HepG2 (cell line): ENCODE results near the gene C11orf91. TPM values are rescaled to one million over a fixed set of nuclear protein-coding genes. Genes with fewer than 3 reads are reported as not detected.
A peak's percentile ranks its signal among the peaks of the same experiment; 100 is the strongest.

Experiments
- ADNP ChIP-seq: sonication (generic); formaldehyde crosslinking; IDR thresholded peaks from 2 replicates; pipeline ENCODE4 v1.4.0; 2020; ENCODE audit warnings: missing genetic modification reagents
- BCL6 ChIP-seq: IDR thresholded peaks from 2 replicates; pipeline ENCODE4 v1.6.1; 2016; ENCODE audit warnings: missing genetic modification reagents, missing compliant biosample characterization
- CENPT ChIP-seq: sonication (generic); formaldehyde crosslinking; IDR thresholded peaks from 2 replicates; pipeline ENCODE4 v1.8.0; 2022; ENCODE audit warnings: low read depth, mild to moderate bottlenecking, moderate library complexity, missing genetic modification reagents
- FOXA1 ChIP-seq, 2 experiments: fragments of 450-650 bp in 1 of 2; sonication (generic) in 1 of 2; formaldehyde crosslinking in 1 of 2; IDR thresholded peaks; 2 replicates each; pipeline versions ENCODE4 v1.4.0 to v1.6.1; 2016 to 2020; ENCODE audit warnings: missing genetic modification reagents in 1 of 2
- JDP2 ChIP-seq: sonication (generic); formaldehyde crosslinking; IDR thresholded peaks from 2 replicates; pipeline ENCODE4 v1.8.1; 2022; ENCODE audit warnings: missing genetic modification reagents, borderline replicate concordance
- KDM5B ChIP-seq: sonication (generic); formaldehyde crosslinking; IDR thresholded peaks from 2 replicates; pipeline ENCODE4 v1.4.0; 2020; ENCODE audit warnings: missing genetic modification reagents, mild to moderate bottlenecking, borderline replicate concordance
- MAFF ChIP-seq: IDR thresholded peaks from 2 replicates; pipeline ENCODE4 v1.6.1; 2011; ENCODE audit warnings: low read depth, low read length, improper control_type of control experiment
- PAF1 ChIP-seq: IDR thresholded peaks from 2 replicates; pipeline ENCODE4 v1.6.1; 2016; ENCODE audit warnings: missing genetic modification reagents, missing compliant biosample characterization
- PHF21A ChIP-seq: sonication (generic); formaldehyde crosslinking; IDR thresholded peaks from 2 replicates; pipeline ENCODE4 v1.5.0; 2020; ENCODE audit warnings: mild to moderate bottlenecking, missing genetic modification reagents
- RBM39 ChIP-seq: fragments of 200-400 bp; formaldehyde crosslinking; IDR thresholded peaks from one replicate; pipeline ENCODE4 v1.6.1; 2018; ENCODE audit warnings: antibody characterized with exemption, mild to moderate bottlenecking, low read depth, low read length; ENCODE audit not compliant: poor library complexity, severe bottlenecking
- SALL2 ChIP-seq: sonication (generic); formaldehyde crosslinking; IDR thresholded peaks from 2 replicates; pipeline ENCODE4 v1.8.1; 2023; ENCODE audit warnings: mild to moderate bottlenecking, missing genetic modification reagents, inconsistent platforms
- TEAD3 ChIP-seq: optimal IDR thresholded peaks from 2 replicates; pipeline ENCODE3; 2016; ENCODE audit warnings: borderline replicate concordance
- ZC3H13 ChIP-seq: sonication (generic); formaldehyde crosslinking; IDR thresholded peaks from 2 replicates; pipeline ENCODE4 v1.8.1; 2023; ENCODE audit warnings: mild to moderate bottlenecking, missing genetic modification reagents, moderate library complexity
- ZNF282 ChIP-seq: fragments of 450-650 bp; IDR thresholded peaks from 2 replicates; pipeline ENCODE4 v1.6.1; 2018; ENCODE audit not compliant: partially characterized antibody
- ZNF350 ChIP-seq: sonication (generic); formaldehyde crosslinking; IDR thresholded peaks from 2 replicates; pipeline ENCODE4 v1.4.0; 2020; ENCODE audit warnings: mild to moderate bottlenecking, low read depth, missing genetic modification reagents, borderline replicate concordance
- ZNF543 ChIP-seq: sonication (generic); formaldehyde crosslinking; IDR thresholded peaks from 2 replicates; pipeline ENCODE4 v1.4.0; 2020; ENCODE audit warnings: mild to moderate bottlenecking, missing genetic modification reagents
- ZNF713 ChIP-seq: sonication (generic); formaldehyde crosslinking; IDR thresholded peaks from 2 replicates; pipeline ENCODE4 v1.4.0; 2020; ENCODE audit warnings: mild to moderate bottlenecking, missing genetic modification reagents
- ZSCAN22 ChIP-seq: sonication (generic); formaldehyde crosslinking; IDR thresholded peaks from 2 replicates; pipeline ENCODE4 v1.4.0; 2020; ENCODE audit warnings: mild to moderate bottlenecking, missing genetic modification reagents
- polyA plus RNA-seq, 8 experiments: library from polyadenylated mRNA; depleted of rRNA in 3 of 8; stranded (reverse) in 7 of 8; unstranded in 1 of 8; fragments of >200 nt; fragmentation: Illumina TruSeq in 4 of 8; extraction: Trizol in 4 of 8; gene quantifications; 2 replicates each; pipeline versions ENCODE4 v1.2.1 to v1.2.3, GENCODE V29; 2011 to 2016; ENCODE audit warnings: low read depth in 4 of 8, missing spikeins in 1 of 8, mixed read lengths in 1 of 8; ENCODE audit not compliant: insufficient read depth in 1 of 8
- total RNA-seq, 5 experiments: library from RNA; depleted of rRNA; stranded (reverse); fragments of >200 nt; fragmentation: Illumina TruSeq; extraction: Trizol; gene quantifications; 2 replicates each; pipeline ENCODE4 v1.2.3, GENCODE V29; 2016; ENCODE audit warnings: low read depth in 1 of 5
- TF ChIP-seq, protein P1 (sequence below): sonication (generic); formaldehyde crosslinking; IDR thresholded peaks from 2 replicates; pipeline ENCODE4 v1.4.0; 2020; ENCODE audit warnings: missing genetic modification reagents
- TF ChIP-seq, protein P2 (sequence below): sonication (generic); formaldehyde crosslinking; IDR thresholded peaks from 2 replicates; pipeline ENCODE4 v1.5.0; 2020; ENCODE audit warnings: missing genetic modification reagents
- TF ChIP-seq, protein P3 (sequence below): sonication (generic); formaldehyde crosslinking; IDR thresholded peaks from 2 replicates; pipeline ENCODE4 v1.9.0; 2022; ENCODE audit warnings: missing genetic modification reagents, mild to moderate bottlenecking, borderline replicate concordance
- TF ChIP-seq, protein P4 (sequence below): sonication (generic); formaldehyde crosslinking; IDR thresholded peaks from 2 replicates; pipeline ENCODE4 v1.8.0; 2022; ENCODE audit warnings: mild to moderate bottlenecking, missing genetic modification reagents; ENCODE audit not compliant: insufficient replicate concordance

Gene C11orf91
- total and polyA plus RNA-seq, 2 of the 13 experiments (the other 11 are each of a cell fraction or from before 2014, with no cell fraction given): 0.35 TPM; not detected in 1

DNA sequence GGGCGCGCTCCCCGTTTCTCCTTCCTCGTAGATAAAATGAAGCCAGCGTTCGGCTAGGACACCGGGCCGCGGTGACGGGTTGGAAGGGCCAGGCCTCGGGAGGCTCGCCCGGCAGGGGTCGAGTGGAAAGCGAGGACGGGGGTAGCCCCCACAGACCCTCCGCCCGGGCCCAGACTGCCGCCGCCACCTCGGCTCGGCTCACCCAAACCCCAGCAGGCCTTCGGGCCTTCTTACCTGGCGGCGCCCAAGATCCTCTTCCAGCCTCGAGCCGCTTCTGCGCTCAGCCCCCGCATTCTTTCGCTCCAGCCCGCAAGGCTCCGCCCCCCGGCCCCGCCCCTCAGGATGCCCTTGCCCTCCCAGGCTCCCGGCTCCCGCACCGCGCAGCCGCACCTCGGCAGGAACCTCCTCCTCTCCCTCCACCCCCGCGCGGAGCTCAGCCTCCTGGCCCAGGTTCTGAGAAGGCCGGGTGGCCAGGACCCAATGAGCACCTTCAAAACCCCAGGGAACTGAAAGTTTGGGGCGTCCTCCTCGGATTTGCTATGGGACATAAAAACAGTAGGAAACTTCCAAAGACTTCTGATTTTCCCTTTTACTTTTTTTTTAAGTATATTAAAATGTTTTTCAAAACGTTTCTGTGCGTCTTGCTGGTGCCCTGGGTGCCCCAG is 35.7 kb upstream of the C11orf91 start, which contains the start of gene CD59 (continued):
- TF ChIP-seq PHF21A (CRISPR knock-in tag): peak; percentile 58; the same call in 1 of the 2 replicates
- peak; percentile 81 for TF ChIP-seq RBM39
- TF ChIP-seq CENPT: no peak
- TF ChIP-seq, protein P1, sequence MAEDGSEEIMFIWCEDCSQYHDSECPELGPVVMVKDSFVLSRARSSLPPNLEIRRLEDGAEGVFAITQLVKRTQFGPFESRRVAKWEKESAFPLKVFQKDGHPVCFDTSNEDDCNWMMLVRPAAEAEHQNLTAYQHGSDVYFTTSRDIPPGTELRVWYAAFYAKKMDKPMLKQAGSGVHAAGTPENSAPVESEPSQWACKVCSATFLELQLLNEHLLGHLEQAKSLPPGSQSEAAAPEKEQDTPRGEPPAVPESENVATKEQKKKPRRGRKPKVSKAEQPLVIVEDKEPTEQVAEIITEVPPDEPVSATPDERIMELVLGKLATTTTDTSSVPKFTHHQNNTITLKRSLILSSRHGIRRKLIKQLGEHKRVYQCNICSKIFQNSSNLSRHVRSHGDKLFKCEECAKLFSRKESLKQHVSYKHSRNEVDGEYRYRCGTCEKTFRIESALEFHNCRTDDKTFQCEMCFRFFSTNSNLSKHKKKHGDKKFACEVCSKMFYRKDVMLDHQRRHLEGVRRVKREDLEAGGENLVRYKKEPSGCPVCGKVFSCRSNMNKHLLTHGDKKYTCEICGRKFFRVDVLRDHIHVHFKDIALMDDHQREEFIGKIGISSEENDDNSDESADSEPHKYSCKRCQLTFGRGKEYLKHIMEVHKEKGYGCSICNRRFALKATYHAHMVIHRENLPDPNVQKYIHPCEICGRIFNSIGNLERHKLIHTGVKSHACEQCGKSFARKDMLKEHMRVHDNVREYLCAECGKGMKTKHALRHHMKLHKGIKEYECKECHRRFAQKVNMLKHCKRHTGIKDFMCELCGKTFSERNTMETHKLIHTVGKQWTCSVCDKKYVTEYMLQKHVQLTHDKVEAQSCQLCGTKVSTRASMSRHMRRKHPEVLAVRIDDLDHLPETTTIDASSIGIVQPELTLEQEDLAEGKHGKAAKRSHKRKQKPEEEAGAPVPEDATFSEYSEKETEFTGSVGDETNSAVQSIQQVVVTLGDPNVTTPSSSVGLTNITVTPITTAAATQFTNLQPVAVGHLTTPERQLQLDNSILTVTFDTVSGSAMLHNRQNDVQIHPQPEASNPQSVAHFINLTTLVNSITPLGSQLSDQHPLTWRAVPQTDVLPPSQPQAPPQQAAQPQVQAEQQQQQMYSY: no peak
- no peak for TF ChIP-seq ADNP (CRISPR knock-in tag)
- TF ChIP-seq PAF1 (CRISPR knock-in tag): no peak
- TF ChIP-seq FOXA1 (IDR thresholded peaks at IDR 0.05): no peak
- no peak for TF ChIP-seq FOXA1 (CRISPR knock-in tag; IDR thresholded peaks at IDR 0.05)
- peak; percentile 27; the same call in 1 of the 2 replicates for TF ChIP-seq ZNF543 (CRISPR knock-in tag)
- TF ChIP-seq, protein P2, sequence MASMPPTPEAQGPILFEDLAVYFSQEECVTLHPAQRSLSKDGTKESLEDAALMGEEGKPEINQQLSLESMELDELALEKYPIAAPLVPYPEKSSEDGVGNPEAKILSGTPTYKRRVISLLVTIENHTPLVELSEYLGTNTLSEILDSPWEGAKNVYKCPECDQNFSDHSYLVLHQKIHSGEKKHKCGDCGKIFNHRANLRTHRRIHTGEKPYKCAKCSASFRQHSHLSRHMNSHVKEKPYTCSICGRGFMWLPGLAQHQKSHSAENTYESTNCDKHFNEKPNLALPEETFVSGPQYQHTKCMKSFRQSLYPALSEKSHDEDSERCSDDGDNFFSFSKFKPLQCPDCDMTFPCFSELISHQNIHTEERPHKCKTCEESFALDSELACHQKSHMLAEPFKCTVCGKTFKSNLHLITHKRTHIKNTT (CRISPR knock-in tag): peak; percentile 61; the same call in 1 of the 2 replicates
- TF ChIP-seq MAFF: no peak
- TF ChIP-seq TEAD3 (CRISPR knock-in tag): peak; percentile 82
- TF ChIP-seq ZNF350 (CRISPR knock-in tag): peak; percentile 55; the same call in 1 of the 2 replicates
- no peak for TF ChIP-seq ZNF282
- peak; percentile 89; the same call in 1 of the 2 replicates for TF ChIP-seq KDM5B (CRISPR knock-in tag)
- TF ChIP-seq, protein P3, sequence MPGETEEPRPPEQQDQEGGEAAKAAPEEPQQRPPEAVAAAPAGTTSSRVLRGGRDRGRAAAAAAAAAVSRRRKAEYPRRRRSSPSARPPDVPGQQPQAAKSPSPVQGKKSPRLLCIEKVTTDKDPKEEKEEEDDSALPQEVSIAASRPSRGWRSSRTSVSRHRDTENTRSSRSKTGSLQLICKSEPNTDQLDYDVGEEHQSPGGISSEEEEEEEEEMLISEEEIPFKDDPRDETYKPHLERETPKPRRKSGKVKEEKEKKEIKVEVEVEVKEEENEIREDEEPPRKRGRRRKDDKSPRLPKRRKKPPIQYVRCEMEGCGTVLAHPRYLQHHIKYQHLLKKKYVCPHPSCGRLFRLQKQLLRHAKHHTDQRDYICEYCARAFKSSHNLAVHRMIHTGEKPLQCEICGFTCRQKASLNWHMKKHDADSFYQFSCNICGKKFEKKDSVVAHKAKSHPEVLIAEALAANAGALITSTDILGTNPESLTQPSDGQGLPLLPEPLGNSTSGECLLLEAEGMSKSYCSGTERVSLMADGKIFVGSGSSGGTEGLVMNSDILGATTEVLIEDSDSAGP: peak; percentile 52; the same call in 1 of the 2 replicates
- TF ChIP-seq ZNF713 (CRISPR knock-in tag): no peak
- TF ChIP-seq ZC3H13: no peak
- no peak for TF ChIP-seq JDP2 (CRISPR knock-in tag)
- no peak; the same call in 1 of the 2 replicates for TF ChIP-seq SALL2 (CRISPR knock-in tag)
- no peak for TF ChIP-seq ZSCAN22
- no peak for TF ChIP-seq BCL6 (CRISPR knock-in tag)
- TF ChIP-seq, protein P4, sequence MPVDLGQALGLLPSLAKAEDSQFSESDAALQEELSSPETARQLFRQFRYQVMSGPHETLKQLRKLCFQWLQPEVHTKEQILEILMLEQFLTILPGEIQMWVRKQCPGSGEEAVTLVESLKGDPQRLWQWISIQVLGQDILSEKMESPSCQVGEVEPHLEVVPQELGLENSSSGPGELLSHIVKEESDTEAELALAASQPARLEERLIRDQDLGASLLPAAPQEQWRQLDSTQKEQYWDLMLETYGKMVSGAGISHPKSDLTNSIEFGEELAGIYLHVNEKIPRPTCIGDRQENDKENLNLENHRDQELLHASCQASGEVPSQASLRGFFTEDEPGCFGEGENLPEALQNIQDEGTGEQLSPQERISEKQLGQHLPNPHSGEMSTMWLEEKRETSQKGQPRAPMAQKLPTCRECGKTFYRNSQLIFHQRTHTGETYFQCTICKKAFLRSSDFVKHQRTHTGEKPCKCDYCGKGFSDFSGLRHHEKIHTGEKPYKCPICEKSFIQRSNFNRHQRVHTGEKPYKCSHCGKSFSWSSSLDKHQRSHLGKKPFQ (CRISPR knock-in tag): peak; percentile 72
